RKO (cell line): Measurements from ENCODE around the gene TAS2R20.
"Not testable (repeated sequence)": the region's sequence is repeated elsewhere in the genome, so short reads cannot be mapped to it uniquely, and the experiment has no call there.

Experiments
- DNase-seq: peaks from one replicate; pipeline ENCODE4 v3.0.0-alpha.2; 2016; ENCODE audit warnings: low spot score

TAS2R20 gene, protein sequence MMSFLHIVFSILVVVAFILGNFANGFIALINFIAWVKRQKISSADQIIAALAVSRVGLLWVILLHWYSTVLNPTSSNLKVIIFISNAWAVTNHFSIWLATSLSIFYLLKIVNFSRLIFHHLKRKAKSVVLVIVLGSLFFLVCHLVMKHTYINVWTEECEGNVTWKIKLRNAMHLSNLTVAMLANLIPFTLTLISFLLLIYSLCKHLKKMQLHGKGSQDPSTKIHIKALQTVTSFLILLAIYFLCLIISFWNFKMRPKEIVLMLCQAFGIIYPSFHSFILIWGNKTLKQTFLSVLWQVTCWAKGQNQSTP

DNA sequence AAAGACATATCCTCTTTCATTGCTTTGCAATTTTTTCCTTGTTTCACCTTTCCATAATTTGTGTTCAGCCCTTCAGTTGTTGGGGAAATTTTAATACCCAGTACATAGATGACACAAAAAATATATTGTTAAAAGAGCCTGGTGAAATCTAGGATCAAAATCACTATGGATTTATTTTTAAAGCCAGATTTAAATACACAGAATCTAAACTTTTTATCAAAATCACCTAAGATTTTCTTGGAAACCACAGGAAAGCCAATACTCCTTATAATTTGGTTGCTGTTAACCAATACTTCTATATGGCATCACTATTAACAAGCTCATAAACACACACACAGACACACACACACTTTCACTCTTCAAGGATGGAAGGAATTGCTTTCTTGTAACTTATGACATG lies at the start of gene TAS2R20:
Gene TAS2R20, minus strand, starts transcription at position 101 of the 400 bp plus-strand sequence. CDS start 429 bp downstream, outside the sequence.
- DNase-seq: no peak

DNA sequence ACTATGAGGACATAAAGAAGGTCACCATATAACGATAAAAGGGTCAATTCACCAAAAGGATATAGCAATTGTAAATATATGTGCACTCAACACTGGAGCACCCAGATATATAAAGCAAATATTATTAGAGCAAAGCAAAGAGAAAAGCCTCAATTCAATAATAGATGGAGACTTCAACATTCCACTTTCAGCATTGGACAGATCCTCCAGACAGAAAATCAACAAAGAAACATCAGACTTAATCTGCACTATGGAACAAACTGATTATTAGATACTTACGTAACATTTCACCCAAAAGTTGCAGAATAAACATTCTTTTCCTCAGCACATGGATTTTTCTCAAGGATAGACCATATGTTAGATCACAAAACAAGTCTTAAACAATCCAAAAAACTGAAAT lies 43.3 kb upstream of the TAS2R20 start:
- DNase-seq: not testable (repeated sequence)

DNA sequence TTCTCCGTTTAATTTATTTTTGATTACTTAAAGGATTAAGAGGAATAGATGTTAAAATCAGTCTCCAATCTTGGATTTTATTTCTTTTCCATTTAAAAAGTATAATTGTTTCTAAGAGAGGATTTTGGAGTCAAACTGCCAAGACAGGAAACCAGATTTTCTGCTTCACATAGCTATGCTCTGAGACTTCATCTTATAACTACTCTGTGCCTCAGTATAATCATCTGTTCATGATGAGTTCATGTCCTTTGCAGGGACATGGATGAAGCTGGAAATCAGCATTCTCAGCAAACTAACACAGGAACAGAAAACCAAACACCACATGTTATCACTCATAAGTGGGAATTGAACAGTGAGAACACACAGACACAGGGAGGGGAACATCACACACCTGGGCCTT lies 42.1 kb upstream of the TAS2R20 start:
- DNase-seq: no peak

DNA sequence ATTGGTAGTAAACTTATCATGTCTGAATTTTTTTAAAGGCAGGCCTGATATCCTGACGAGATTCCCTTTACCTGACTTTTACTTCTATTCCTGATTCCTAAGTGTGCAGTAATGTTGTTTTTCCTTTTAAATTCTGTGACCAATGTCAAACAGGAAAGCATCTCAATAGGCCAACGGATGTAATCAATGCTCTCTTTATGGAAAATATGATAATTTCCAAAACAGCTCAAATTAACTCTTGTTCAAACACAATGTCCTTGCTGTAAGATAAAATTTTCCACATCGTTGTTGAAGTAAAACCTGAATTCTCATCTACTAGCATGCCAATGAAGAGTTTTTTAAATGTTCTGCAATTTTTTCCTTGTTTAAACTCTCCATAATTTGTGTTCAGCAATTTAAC lies 41.1 kb upstream of the TAS2R20 start:
- DNase-seq: no peak

DNA sequence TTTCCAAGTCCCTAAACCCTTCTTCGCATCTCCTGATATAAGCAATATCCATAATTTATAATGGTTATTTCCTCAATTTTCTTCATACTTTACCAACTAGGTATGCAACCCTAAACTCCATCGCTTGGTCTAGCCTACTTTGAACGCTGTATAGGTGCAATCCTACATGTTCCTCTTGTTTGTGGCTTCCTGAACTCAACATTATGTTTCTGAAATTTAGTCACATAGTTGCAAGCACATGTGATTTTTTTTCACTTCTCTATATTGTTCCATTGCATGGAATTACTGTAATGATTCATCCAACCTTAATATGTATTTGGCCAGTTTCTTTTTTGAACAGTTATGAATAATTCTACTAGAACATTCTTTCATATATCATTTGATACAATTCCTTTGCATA lies 35.9 kb upstream of the TAS2R20 start:
- not testable (repeated sequence) for DNase-seq

DNA sequence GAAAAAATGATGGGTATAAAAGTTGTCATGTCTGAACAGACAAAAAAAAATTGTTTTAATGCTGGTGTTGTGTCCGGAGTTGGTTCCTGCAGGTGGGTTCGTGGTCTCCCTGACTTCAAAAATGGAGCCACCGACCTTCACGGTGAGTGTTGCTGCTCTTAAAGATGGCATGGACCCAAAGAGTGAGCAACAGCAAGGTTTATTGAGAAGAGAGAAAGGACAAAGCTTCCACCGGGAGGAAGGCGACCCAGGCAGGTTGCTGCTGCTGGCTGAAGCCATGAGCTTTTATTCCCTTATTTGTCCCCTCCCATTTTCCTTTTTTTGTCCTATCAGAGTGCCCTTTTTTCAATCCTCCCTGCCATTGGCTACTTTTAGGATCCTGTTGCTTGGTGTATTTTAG lies 33.2 kb upstream of the TAS2R20 start, which contains the start of gene TAS2R31:
Gene TAS2R31, minus strand, starts transcription at position 101 of the 400 bp plus-strand sequence. Its CDS starts 72 bp downstream, at position 29.
- no peak for DNase-seq

DNA sequence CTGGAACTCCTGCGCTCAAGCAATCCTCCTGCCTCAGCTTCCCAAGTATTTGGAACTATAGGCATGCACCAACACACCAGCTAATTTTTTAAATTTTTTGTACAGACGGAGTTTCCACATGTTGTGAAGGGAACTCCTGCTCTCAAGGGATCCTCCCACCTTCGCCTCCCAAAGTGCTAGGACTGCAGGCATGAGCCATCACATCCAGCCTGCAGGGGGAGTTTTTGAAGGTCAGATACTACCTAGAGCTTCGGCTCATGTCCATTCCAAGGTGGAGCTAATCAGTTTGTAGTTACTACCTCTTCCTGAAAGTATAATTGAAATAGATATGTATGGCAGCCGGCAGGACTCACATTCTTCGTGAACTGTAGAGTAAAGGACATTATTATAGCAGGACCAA lies 28.0 kb upstream of the TAS2R20 start:
- DNase-seq: no peak

DNA sequence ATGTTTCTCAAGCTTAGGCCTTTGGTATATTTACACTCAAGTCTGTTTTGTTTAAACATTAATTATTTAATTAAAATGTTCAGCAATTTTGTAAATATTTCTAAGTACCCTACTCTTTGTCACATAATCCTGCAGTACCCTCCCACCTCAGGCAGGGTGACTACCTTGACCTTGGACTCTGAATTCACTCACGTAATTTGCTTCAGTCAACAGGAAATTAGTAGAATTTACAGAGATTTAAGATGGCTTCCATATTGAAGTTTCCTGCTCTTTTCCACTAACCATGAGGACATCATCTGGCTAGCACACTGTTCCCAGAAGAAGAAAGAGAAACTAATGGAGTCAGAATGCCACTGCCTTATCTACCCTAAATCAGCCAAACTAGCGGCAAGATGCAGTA lies 25.3 kb upstream of the TAS2R20 start:
- DNase-seq: no peak

DNA sequence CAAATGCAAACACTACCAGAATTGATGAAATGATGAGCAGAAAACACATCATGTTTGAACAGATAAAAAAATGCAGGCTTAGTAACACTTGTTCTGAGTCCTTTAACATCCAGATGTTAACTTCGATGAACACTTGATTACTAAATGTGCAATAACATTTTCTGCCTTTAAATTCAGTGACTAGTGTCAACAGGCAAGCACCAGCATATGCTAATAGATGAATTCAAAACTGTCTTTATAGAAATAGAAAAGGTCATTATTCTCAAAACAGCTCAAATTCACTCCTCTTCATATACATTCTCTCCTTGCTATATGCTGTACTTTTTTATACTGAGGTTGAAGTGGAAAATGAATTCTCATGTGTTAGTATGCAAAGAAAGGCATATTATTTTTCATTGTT lies 24.4 kb upstream of the TAS2R20 start, which contains the start of gene TAS2R19:
Gene TAS2R19, minus strand, starts transcription at position 101 of the 400 bp plus-strand sequence. Its CDS starts 49 bp downstream, at position 52.
- no peak for DNase-seq

DNA sequence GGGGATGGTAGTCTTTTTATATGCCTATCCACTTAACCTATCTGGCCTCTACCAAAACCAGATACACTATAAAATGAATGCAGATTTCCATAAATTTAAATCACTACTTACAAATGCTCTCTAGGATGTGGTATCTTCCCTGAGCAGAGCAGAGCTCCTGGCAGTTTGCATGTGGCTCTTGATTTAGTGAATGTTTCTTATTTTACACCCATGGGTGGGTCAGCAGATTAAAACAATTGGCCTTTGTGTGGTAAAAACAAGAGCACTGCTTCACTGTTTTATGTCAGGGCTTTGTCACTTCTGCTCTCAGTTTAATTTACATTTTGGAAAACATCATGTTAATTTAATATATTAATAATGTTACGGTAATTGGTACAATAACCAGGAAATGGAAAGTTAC lies 18.8 kb upstream of the TAS2R20 start:
- DNase-seq: no peak

DNA sequence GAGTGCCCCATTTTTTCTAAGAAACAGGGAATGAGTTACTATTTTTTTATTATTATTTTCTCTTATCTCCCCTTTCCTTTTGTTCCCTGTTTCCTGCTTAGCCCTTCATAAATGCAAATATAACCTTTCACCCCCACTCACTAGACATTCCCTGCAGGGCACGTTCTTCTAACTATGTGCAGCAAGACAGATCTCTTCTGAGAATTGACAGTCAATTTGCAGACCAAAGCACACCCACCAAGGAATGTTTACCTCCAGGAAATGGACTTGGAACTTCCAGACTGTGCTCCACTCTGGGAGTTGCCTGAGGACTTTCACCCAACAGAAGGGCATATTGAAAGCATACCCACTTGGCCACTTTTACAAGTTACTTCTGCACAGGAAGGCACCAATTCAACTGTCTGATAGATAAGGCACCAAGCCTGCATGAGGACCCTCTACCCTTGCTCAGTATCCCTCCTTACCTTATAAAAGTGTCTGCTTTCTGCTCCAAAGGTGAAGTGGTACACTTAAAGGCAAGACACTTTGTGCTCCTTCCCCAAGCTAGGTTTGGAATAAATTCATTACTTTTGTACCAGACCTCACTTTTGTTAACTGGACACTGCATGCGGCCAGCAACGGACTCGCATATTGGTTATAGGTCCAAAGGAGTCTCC lies 17.8 kb upstream of the TAS2R20 start:
- DNase-seq: no peak

DNA sequence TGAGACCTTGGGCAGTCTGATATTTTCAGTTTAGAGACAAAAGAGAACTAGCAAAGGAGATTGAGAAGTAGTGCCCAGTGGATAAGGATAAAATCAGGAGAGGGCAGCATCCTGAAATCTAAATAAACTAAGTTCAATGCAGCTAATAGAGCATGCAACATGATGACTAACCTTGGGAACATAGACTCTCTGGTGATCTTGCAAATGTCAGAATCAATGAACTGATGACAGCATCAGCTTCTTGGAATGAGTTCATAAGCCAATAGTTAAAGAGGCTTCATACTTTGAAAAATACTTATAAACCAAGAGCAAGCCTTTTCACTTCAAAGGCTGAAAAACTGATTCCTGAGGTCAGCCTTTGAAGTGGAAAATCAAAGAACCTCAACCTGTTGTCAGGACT lies 16.1 kb upstream of the TAS2R20 start:
- DNase-seq: no peak

DNA sequence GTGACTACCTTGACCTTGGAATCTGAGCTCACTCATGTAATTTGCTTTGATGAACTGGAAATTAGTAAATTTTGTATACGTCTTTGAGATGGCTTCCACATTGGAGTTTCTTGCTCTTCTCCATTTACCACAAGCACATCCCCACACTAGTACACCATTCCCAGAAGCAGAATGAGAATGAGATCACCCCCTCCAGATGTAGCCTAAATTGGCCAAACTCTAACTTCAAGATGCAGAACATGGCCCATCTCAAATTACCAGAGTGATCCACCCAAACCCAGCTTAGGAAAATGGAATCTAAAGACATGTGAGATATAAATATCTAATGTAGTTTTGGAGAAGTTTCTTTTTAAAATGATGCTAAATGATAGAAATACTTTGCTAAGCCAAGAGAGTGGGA lies 9.5 kb upstream of the TAS2R20 start:
- no peak for DNase-seq

DNA sequence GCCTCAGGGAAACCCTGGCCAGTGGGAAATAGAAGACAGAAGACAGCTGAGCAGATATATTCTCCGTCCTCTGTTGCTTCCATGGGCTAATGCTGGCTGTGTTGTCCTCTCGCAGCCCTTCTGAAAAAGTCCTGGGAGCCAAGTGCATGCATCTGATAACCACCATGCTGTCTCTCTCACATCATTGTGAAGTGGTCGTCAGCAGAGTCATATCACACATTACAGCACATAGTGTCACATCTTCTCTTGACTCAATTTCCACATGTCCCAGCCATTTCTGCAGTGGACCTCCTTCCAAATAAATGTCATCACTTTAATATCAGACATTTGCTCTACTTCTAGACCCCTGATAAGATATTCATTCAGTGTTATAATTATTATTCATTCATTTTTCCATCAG lies 3.8 kb downstream of the TAS2R20 start:
- DNase-seq: no peak

DNA sequence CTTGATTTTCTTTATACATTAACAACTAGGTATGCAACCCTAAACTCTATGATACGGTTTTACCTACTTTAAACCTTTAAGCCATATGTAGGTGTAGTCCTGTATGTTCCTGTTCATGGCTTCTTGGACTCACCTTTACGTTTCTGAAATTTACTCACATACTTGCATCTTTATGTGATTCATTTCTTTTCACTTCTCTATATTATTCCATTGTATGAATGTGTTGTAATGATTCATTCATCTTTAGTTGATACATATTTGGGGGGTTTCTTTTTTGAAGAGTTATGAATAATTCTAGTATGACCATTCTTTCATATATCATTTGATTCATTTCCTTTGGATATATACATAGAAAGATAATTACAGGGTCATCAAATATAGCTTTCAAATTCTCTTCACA lies 9.0 kb downstream of the TAS2R20 start:
- DNase-seq: no peak

DNA sequence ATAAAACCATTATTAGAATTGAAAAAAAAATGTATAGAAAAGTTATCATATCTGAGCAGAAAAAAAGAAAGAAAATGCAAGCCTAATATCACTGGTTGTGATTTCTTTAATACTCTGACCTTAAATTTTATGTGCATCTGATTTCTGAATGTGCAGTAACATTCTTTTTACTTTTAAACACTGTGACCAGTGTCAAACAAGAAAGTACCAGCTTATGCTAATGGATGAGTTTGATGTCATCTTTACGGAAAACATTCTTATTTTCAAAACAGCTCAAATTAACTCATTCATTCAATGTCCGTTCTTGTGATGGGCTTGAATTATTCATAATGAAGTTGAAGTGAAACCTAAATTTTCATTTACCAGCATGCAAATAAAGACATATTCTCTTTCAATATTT lies 11.3 kb downstream of the TAS2R20 start, which contains the start of gene TAS2R50:
Gene TAS2R50, minus strand, starts transcription at position 101 of the 400 bp plus-strand sequence. Its CDS starts 52 bp downstream, at position 49.
- DNase-seq: no peak

DNA sequence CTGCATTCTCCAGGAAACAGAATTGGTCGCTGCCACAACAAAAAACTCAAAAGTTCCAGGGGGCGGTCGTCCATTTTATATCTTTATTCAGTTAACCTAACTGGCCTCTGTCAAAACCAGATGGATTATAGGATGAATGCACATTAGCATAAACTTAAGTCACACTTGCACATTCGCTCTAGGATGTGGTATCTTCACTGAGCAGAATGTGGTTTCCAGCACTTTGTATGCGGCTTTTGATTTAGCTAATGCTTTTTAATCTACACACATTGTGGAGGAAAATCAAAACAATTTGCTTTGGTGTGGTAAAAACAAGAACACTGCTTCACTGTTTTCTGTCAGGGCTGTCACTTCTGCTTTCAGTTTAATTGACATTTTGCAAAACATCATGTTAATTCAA lies 15.9 kb downstream of the TAS2R20 start:
- DNase-seq: no peak

DNA sequence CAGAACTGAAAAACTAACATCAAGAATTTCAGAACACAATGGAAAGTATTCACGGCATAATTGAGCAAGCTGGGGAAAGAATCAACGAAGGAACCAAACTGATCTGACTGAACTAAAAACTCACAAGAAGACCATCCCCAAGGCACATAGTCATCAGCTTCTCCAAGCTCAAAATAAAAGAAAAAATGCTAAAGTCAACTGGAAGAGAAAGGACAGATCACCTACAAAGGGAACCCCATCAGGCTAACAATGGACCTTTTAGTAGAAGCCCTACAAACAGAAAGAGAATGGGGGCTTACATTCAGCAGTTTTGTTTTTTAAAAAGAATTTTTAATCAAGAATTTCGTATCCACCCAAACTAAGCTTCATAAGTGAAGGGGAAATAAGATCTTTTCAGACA lies 23.1 kb downstream of the TAS2R20 start:
- DNase-seq: no peak

DNA sequence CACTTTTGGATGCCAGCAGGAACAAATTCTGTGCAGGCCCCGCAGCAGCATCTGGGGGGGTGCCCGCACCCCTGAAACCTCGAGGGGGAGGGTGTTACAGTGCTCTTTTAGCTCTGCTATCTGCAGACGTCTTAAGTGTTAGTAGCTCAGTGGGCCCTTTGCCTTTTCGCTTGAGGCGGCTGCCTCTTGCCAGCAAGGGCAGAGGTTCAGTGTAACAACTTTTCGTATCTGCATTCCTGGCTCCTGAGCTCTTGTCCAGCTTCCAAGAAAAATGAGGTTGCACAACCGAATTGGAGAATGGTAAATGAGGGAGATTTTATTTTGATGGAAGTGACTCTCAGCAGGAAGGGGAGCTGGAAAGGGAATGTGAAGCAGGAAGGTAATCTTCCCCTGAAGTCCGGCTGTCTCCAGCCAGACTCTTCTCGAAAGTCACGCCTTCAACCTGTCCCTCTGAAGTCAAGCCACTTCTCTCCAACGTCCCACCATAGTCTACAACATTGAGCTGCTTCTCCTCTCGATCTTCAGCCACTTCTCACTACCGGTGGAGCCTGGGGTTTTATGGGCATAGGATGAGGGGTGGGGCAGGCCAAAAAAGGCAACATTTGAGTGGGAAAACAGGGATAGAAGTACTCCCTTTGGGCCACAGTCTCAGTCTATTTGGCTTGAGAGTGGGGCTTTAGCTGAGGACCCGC lies 29.2 kb downstream of the TAS2R20 start:
- DNase-seq: no peak

DNA sequence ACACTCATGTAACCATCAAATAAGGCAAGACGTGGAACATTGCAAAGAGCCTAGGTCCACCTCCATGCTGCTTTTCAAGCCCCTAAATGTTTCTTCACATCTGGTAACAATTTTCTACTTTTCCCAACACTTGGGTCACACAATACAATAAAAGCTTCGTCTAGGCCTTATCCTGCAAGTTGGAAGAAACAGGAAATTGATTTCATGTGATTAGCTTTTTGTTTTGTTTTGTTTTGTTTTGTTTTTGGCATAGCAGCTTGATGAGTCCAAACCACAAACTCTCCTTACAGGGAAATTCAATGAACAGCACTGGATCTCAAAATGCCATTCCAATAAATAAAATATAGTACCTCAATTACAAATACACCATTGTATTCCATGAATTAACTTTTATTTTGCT lies 30.7 kb downstream of the TAS2R20 start:
- DNase-seq: no peak

DNA sequence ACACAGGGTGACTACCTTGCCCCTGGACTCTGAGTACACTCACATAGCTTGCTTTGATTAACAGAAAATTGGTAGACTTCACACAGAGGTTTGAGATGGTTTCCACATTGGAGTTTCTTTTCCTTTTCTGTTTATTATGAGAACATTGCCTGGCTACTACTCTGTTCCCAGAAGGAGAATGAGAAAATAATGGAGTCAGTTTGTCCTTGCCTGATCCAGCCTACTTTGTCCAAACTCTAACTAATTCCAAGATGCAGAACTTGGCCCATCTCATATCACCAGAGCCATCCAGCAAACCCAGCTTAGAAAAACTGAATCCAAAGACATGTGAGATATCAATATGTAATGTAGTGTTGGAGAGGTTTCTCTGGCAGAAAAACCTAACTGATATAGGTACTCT lies 31.8 kb downstream of the TAS2R20 start:
- no peak for DNase-seq

DNA sequence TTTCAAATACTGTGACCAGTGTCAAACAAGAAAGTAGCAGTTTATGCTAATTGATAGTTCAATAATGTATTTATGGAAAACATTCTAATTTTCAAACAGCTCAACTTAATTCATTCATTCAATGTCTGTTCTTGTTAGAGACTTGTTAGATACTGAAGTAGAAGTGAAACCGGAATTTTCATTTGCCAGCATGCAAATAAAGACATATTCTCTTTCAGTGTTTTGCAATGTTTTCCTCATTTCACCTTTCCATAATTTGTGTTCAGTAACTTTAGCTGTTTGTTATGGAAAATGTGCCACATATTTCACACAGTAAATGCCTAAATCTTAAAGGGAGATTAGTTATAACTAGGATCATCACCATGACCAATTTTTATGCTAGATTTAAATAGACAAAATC lies 32.6 kb downstream of the TAS2R20 start:
- DNase-seq: no peak

DNA sequence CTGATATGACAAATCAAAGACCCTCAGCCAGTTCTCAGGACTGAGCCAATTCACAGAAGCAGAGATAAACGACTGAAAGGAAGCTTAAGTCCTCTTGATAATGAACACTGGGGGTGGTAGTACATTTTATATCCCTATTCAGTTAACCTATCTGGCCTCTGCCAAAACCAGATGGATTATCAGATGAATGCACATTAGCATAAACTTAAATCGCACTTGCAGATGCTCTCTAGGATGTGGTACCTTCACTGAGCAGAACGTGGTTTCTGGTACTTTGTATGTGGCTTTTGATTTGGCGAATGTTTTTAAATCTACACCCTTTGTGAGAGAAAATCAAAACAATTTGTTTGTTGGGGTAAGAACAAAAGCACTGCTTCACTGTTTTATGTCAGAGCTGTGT lies 37.9 kb downstream of the TAS2R20 start:
- DNase-seq: no peak
